H1 (cell line): Measurements from ENCODE around the gene DDX1.

Source experiments
- ATF2 ChIP-seq: IDR thresholded peaks from 2 replicates; pipeline ENCODE4 v1.6.1; 2012; ENCODE audit warnings: low read length, inconsistent platforms
- BACH1 ChIP-seq: IDR thresholded peaks from 2 replicates; pipeline ENCODE4 v1.6.1; 2012; ENCODE audit warnings: low read length, improper control_type of control experiment
- CTCF ChIP-seq, 3 experiments: IDR thresholded peaks; 1 replicate in 2 of 3; 2 replicates in 1 of 3; pipeline versions ENCODE4 v1.5.1 to v1.6.1; 2011; ENCODE audit warnings: low read length in 3 of 3, mild to moderate bottlenecking in 3 of 3, inconsistent platforms in 2 of 3, low read depth in 1 of 3, moderate library complexity in 1 of 3; ENCODE audit not compliant: insufficient read depth in 1 of 3; ENCODE audit errors: control extremely low read depth in 1 of 3
- EP300 ChIP-seq, 2 experiments: IDR thresholded peaks; 1 replicate in 1 of 2; 2 replicates in 1 of 2; pipeline ENCODE4 v1.6.1; 2011 to 2012; ENCODE audit warnings: low read depth in 2 of 2, low read length in 2 of 2, mild to moderate bottlenecking in 2 of 2, borderline replicate concordance in 1 of 2, inconsistent platforms in 1 of 2, moderate library complexity in 1 of 2
- JUND ChIP-seq: IDR thresholded peaks from 2 replicates; pipeline ENCODE4 v1.6.1; 2011; ENCODE audit warnings: mild to moderate bottlenecking, improper control_type of control experiment, low read length
- KDM4A ChIP-seq: IDR thresholded peaks from one replicate; pipeline ENCODE4 v1.7.1; 2012; ENCODE audit warnings: low read depth, mild to moderate bottlenecking, moderate library complexity, low read length, inconsistent platforms; ENCODE audit not compliant: severe bottlenecking
- POLR2A ChIP-seq, 2 experiments: IDR thresholded peaks; 1 replicate in 1 of 2; 2 replicates in 1 of 2; pipeline ENCODE4 v1.6.1; 2011; ENCODE audit warnings: low read depth in 2 of 2, low read length in 2 of 2, mild to moderate bottlenecking in 2 of 2; ENCODE audit errors: control extremely low read depth in 1 of 2
- POLR2AphosphoS5 ChIP-seq: IDR thresholded peaks from 2 replicates; pipeline ENCODE4 v1.6.1; 2011; ENCODE audit warnings: low read depth, low read length
- TAF1 ChIP-seq: IDR thresholded peaks from 2 replicates; pipeline ENCODE4 v1.6.1; 2011; ENCODE audit warnings: mild to moderate bottlenecking, low read depth, low read length

DNA sequence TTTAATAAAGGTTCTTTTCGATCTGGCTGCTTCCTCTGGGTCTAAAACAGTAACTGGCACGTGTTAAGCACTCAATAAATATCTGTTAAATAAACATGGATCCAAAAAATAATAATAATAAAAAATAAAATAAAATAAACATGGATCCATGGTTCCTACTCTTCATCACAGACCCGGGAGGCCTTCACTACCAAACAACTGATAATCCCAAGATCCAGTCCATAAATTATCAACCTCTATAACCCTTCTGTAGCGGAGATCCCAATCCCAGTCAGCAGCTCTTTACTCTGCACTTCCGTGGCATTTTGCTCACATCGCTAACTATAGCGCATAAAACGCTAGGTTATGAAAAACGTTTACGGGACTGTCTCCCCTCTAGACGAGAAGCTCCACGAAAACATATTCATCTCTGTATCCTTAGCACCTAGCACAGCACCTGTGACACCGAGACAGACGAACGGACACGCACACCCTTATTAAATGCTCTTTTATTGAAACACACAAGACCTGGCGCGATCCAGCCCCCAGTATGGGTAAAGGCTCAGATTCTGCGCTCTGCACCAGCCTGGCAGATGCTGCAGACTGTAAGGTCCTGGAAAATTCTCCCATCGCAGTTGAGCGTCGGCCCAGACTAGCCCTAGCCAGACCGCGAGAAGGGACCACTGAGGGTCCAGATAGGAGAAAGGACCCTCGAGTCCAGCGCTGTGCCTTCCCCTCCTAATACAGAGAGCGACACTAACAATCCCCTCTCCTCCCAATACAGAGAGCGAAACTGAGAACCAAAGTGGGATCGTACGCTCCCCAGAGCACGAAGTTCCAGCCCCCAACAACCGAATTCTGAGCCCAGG lies 31.3 kb upstream of the DDX1 start:
- no peak for TF ChIP-seq POLR2A (IDR thresholded peaks at IDR 0.05; ENCODE audit: control extremely low read depth in 1 of 2, low read depth in 2 of 2, low read length in 2 of 2)
- TF ChIP-seq CTCF (IDR thresholded peaks at IDR 0.05; ENCODE audit: control extremely low read depth in 1 of 3, insufficient read depth in 1 of 3, low read depth in 1 of 3, low read length in 3 of 3) = no peak
- TF ChIP-seq ATF2 = no peak
- no peak for TF ChIP-seq KDM4A
- TF ChIP-seq BACH1 = no peak
- TF ChIP-seq EP300 (IDR thresholded peaks at IDR 0.05; ENCODE audit: borderline replicate concordance in 1 of 2, low read depth in 2 of 2, low read length in 2 of 2) = no peak
- no peak for TF ChIP-seq TAF1
- TF ChIP-seq POLR2AphosphoS5 = no peak
- TF ChIP-seq JUND = no peak
